Measurements from ENCODE around the gene LNX1. TPM values are rescaled to one million over a fixed set of nuclear protein-coding genes. Genes with fewer than 3 reads are reported as not detected.

The LNX1 gene
- total and polyA plus RNA-seq, 2 of the 13 experiments (the other 11 are each of a cell fraction or from before 2014, with no cell fraction given), result 0.49 TPM

DNA sequence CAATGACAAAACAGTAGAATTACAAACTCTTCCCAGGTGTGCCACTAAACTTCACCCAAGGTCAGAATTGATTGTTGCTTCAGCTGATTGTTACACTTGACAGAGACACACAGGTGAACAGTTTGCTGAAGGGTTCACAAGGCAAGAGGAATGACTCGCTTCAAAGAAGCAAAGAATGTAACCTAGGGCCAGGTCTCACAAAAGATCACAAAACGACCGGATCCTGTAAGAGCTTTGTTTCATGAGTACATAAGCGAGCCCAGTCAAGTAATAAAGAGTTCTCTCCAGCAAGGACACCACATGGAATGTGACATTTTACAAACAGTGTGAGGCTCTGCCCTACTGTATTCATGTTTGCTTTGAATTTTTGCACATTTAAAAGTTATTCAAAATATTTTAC lies 9.1 kb downstream of the LNX1 start (continued):
- TF ChIP-seq SNAPC4 (CRISPR knock-in tag; IDR thresholded peaks at IDR 0.05), result no peak

- intact Hi-C loops (cut with micrococcal nuclease; ENCODE audit: unreplicated experiment) (no loop called here), in situ Hi-C loops (cut with HindIII; ENCODE audit: extremely low pct_ligation_motif_present, low pct_unique_long_range_greater_than_20kb) (no loop called here)
- ChIA-PET POLR2A (no interaction called here), CTCF (ENCODE audit: low intra/inter-chr PET ratio, low total read pairs) (no interaction called here)
- FAIRE-seq (no peak), ATAC-seq (no peak), DNase-seq (ENCODE audit: low spot score) (no peak)
- Histone ChIP-seq H3K4me1 (ENCODE audit: insufficient read depth, low read length) (peaks cover 52% of the 10 kb centered on the region), H3K9me3 (ENCODE audit: low read length) (no peaks in the 10 kb centered on the region), H3K27ac (ENCODE audit: extremely low read length, insufficient read depth, low read length) (no peak overlapping the region), H3K79me2 (ENCODE audit: insufficient read depth, low read length) (no peaks in the 10 kb centered on the region), H2AFZ (ENCODE audit: low read length) (no peak overlapping the region), H3K4me3 (replicated peaks in 1 of 3; ENCODE audit: insufficient read depth in 1 of 3, low read depth in 2 of 3, low read length in 3 of 3) (no peak overlapping the region), H3K27me3 (ENCODE audit: control insufficient read depth in 1 of 2, insufficient read depth in 2 of 2, low read length in 2 of 2) (no peaks in the 10 kb centered on the region), H3K4me2 (ENCODE audit: low read depth, low read length) (no peak overlapping the region), H3K9ac (ENCODE audit: insufficient read depth, low read depth, low read length) (no peak overlapping the region), H3K36me3 (replicated peaks in 1 of 2; ENCODE audit: control insufficient read depth in 1 of 2, insufficient read depth in 2 of 2, low read length in 2 of 2) (no peaks in the 10 kb centered on the region), H4K20me1 (ENCODE audit: insufficient read depth, low read length) (no peaks in the 10 kb centered on the region)
- whole genome bisulfite sequencing (ENCODE audit: low lambda C conversion rate), result 28% methylated on average over 3 of the region's 3 CpGs
- TF ChIP-seq MTA3 (CRISPR knock-in tag; IDR thresholded peaks at IDR 0.05) (no peak), GABPB1 (CRISPR knock-in tag; IDR thresholded peaks at IDR 0.05) (no peak), ZNF292 (CRISPR knock-in tag; IDR thresholded peaks at IDR 0.05; ENCODE audit: borderline replicate concordance, low read depth) (no peak), SMAD3 (CRISPR knock-in tag; IDR thresholded peaks at IDR 0.05) (no peak), GATA4 (IDR thresholded peaks at IDR 0.05; ENCODE audit: borderline replicate concordance, low read depth) (no peak), SIN3A (IDR thresholded peaks at IDR 0.05; ENCODE audit: borderline replicate concordance, low read depth, low read length) (no peak), RORA (CRISPR knock-in tag; IDR thresholded peaks at IDR 0.05) (no peak), ZNF354B (CRISPR knock-in tag; IDR thresholded peaks at IDR 0.05) (no peak), KMT2B (CRISPR knock-in tag; IDR thresholded peaks at IDR 0.05) (no peak), ZNF530 (CRISPR knock-in tag; IDR thresholded peaks at IDR 0.05; ENCODE audit: low read depth) (no peak), TARDBP (CRISPR knock-in tag; IDR thresholded peaks at IDR 0.05) (no peak), MYC (CRISPR knock-in tag; IDR thresholded peaks at IDR 0.05; ENCODE audit: borderline replicate concordance) (no peak), ZNF720 (CRISPR knock-in tag; IDR thresholded peaks at IDR 0.05) (no peak), BCL3 (CRISPR knock-in tag; IDR thresholded peaks at IDR 0.05) (no peak), ASH2L (IDR thresholded peaks at IDR 0.05; ENCODE audit: insufficient read length, low read depth, low read length) (no peak), BRD4 (CRISPR knock-in tag; IDR thresholded peaks at IDR 0.05) (no peak)
- TF ChIP-seq, protein P1, sequence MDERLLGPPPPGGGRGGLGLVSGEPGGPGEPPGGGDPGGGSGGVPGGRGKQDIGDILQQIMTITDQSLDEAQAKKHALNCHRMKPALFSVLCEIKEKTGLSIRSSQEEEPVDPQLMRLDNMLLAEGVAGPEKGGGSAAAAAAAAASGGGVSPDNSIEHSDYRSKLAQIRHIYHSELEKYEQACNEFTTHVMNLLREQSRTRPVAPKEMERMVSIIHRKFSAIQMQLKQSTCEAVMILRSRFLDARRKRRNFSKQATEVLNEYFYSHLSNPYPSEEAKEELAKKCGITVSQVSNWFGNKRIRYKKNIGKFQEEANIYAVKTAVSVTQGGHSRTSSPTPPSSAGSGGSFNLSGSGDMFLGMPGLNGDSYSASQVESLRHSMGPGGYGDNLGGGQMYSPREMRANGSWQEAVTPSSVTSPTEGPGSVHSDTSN (CRISPR knock-in tag; IDR thresholded peaks at IDR 0.05), result no peak
- BruUV-seq (replicated peaks), result no TSS peak
Measured at GRCh38 chr4:53580274-53580673, 11.0 kb downstream of the LNX1 start.

Data from HepG2 (cell line).